Measurements from ENCODE around the gene DPP7.
"Not testable (repeated sequence)": the region's sequence is repeated elsewhere in the genome, so short reads cannot be mapped to it uniquely, and the experiment has no call there.

DPP7 gene

GRCh38 chr9:137148242-137148641 is 33.7 kb upstream of the DPP7 start:
- no peak for DNase-seq (ENCODE audit: low spot score)

DNA sequence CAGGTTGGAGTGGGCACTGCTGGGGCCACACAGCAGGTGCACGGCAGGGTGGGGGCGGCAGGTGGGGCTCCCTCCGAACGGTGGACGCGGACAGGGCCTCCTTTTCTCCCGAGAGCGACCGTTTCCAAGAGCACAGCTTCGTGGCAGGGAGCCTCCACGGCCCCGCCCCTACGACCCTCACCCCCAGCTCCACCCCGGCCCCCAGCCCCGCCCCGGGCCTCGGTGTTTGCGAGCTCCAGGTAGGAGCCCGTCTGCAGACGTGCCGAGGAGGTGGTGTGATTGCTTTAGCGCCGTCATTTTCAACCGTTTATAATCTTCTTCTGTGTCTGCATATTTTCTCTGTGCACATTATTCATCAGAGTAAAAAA is 33.2 kb upstream of the DPP7 start:
- no peak for DNase-seq (ENCODE audit: low spot score)

DNA sequence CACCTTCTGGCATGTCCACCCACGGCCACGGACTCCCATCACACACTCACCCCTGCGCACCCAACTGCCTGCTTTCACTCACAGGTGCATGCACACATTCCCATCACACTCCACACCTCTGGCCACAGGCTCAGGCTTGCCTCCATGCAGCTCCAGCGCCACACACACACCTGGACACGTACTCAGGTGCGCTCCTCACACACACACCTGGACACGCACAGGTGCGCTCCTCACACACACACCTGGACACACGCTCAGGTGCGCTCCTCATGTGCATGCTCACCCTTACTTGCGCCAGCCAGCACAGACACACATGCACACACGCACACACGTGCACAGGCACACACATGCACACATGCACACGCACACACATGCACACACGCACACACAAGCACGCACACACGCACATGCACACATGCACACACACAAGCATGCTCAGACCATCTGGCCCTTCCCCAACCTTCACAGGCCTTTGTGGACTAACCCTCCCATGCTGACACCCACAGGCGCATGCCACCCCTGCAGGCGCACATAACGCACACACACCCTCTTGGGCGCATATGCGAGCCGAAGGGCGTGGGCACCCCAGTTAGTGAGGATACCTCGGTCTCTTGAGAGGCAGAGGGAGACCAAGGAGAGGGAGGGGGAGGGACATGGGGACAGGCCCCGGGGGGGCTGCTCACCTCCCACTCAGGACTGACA is 32.7 kb upstream of the DPP7 start:
- no peak for DNase-seq (ENCODE audit: low spot score)

- DNase-seq (ENCODE audit: low spot score), result no peak
These were observed 32.0 kb upstream of the DPP7 start for GRCh38 chr9:137146527-137146918.

GRCh38 chr9:137145731-137146526 is 31.4 kb upstream of the DPP7 start:
- no peak for DNase-seq (ENCODE audit: low spot score)

DNA sequence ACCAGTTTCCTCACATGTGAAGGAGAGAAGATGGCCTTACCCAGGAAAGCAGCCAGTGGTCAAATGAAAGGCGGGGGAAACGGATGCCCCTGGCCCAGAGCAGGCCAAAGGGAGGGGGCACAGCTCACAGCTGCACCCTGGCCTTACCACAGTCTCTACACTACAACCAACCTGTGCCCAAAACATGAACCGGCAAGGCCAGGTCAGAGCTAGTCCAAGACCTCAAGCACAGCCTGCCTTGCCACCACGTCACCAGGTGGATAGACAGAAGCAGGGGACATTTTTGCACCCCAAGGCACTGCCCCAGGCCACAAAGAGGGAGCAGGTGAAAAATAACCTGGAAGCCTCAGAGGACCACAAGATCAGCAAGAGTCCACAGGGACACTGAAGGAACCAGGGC is 28.9 kb upstream of the DPP7 start:
- no peak for DNase-seq (ENCODE audit: low spot score)

DNA sequence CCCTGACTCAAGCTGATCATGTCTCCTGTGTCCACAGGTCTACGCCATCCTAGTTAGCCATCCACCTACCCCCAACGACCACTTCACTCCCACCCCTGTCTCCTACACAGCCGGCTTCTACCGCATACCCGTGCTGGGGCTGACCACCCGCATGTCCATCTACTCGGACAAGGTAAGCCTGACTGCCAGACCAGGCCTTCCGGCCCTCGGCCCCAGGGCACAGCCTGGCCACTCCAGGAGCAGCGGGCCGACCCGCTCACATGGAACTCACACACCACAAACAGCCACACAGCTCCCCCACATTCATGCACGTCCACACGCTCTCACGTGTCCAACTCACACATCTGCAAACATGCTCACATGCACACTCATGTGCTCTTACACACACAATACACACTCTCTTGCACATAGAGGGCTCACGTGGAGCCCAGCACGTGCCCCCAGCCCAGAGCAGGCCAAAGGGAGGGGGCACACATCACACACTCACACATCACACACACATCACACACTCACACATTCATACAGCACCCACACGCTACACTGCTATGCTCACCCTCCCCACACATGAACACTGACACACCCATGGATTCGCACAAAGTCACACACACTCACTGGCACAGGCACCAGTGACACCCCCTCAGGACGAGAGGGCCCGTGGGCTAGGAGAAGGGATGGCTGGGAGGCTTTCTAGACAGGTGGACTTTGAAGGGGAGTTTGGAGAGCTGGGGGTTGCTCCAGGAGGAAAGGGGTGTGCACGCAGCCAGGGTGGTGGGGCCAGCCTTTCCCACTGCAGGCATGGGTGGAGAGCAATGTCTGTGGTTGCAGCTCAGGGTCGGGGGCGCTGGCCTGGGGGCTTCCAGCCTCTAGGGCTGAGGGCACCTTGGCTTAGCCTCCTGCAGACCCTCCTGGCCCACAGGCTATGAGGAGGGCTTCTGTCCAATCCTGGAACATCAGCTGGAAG is 27.7 kb upstream of the DPP7 start:
- no peak for DNase-seq (ENCODE audit: low spot score)

DNA sequence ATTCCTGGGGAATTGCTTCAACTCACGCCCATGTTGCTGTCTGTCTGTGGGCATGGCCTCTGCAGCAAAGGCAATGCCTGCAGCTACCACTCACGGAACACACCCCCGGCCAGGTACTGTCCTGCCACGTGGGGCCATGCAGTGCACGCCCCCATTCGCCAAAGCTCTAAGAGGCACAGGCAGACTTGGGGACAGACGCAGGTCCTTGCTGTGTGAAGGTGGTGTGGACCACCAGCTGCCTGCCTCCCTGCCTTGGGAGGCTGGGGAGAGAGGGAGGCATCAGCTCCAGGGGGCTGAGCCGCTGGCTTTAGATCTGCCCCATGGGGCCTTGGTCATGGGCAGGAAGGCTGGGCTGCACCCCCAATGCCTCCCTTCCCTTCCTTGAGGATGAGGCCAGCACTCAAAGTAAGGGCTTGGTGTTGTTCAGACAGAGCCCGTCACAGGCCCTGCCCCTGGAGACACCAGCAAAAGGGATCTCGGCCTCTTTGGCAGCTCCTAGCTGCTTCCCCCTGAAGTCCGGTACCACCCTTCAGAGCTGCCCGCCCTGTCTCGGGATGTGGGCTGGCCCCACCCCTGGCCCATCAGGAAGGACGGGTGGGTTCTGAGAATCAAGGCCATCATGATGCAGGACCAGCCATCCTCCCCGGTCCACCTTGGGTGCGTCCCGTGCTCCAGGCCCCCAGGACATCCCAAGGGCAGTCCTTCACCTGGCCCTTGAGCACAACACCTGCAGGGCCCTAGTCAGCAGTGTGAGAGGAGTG is 26.7 kb upstream of the DPP7 start:
- no peak for DNase-seq (ENCODE audit: low spot score)

DNA sequence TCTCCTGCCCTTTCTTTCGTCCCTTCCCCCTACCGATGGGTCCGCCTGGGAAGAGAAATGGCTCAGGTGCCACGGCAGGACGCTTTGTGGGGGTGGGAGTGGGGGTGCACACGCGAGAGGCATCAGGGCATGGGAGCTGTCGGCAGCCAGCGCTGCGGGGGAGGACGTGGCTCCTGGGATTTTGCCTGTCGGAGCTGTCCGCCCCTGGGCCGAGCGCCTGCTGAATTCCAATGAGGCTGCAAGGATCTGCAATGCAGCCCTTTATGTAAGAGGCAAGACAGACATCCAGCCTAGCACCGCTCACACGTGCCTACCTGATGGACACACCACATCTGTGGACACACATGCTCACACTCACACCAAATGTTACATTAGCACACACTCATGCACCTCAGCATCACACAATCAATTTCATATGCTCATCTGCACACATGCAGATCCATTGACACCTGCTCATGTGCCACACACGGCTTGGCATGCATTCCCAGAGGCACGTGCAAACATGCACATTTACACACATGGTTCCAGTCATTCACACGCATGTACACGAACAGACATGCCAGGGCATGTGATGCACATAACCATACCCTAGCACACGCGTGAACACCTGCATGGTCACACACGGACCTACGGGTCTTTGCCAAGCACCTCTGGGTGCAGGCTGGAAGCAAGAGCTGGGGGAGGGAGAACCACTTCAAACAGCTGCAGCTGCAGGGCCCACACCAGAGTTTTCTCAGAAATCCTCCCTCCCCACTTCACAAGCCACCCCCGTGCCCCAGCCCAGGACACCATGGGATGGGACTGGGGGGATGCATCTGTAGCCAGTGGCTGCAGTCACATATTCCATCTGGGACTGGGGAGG is 25.8 kb upstream of the DPP7 start:
- DNase-seq (ENCODE audit: low spot score), result no peak

GRCh38 chr9:137139468-137140150 is 25.1 kb upstream of the DPP7 start:
- DNase-seq (ENCODE audit: low spot score), result no peak

DNA sequence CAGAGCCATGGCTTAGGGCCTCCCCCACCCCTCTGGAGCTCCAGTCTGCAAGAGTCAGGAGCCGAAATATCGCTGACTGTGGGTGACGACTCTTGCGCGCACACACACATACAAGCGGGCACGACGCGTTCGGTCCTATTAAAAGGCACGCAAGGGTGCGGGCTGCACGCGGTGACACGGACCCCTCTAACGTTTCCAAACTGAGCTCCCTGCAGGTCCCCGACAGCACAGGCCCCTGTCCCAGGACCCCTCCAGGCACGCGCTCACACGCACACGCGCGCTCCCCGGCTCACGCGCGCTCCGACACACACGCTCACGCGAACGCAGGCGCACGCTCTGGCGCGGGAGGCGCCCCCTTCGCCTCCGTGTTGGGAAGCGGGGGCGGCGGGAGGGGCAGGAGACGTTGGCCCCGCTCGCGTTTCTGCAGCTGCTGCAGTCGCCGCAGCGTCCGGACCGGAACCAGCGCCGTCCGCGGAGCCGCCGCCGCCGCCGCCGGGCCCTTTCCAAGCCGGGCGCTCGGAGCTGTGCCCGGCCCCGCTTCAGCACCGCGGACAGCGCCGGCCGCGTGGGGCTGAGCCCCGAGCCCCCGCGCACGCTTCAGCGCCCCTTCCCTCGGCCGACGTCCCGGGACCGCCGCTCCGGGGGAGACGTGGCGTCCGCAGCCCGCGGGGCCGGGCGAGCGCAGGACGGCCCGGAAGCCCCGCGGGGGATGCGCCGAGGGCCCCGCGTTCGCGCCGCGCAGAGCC is 24.4 kb upstream of the DPP7 start, which contains the start of gene GRIN1:
TSS of gene GRIN1 (plus strand) at position 433 of the 746 bp plus-strand sequence. CDS start 333 bp downstream, outside the sequence.
- peak; percentile 53 for DNase-seq (ENCODE audit: low spot score)

DNA sequence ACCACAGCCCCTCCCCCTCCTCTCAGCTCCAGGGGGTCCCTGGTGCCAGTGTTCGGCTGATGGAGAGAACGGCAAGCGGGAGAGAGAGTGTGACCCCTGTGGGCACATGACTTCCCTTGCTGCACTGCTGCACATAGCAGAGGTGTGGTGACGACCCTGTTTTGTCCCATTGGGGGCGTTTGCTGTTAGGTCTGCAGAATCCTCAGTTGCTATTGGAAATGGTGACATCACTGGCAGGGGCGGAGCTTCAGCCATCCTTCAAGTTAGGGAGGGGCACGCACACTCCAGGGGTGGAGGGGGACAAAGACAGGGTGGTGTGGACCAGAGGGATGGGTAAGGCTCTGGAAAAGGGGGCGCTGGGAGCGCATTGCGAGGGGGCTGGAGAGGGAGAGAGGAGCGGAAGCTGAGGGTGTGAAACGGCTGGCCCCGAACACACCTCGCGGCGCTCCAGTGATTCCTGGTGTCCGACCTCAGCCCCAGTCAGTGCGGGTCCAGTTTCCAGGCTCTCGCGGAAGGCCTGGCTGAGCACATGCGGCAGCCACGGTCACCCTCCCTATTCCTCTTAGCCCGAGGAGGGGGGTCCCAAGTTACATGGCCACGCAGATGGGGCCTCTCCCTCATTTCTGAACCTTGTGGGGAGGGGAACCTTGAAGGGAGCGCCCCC is 23.7 kb upstream of the DPP7 start:
- DNase-seq (ENCODE audit: low spot score), result peak; percentile 90

DNA sequence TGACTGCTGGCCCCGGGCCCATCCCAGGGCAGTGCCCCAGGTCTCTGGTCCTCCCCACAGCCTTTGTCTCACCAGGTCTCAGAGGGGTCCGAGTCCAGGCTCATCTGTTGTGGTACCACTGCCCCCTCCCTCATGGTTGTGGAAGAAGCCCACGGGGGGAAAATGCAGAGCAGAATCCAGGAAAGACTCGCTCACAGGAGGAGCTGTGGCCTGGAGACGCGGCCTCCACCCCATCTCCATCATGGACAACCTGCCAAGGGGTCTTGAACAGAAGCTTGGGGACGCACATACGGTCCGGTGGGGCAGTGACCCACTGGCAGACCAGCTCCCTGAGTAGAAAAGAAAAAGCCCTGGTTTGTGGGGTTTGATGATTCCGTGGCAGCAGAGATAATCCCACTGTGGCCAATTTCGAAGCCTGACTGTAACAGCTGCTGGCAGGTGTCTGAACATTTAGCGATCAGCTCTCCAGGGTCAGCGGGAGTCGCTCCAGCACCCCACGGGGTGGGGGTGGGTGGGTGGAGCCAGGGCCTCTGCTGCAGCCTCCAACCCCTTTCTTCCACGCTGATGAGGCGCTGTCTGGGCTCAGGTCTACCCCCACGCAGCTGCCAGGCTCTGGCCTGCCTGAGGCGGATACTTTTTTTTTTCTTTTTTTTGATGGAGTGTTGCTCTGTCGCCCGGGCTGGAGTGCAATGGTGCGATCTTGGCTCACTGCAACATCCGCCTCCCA is 22.5 kb upstream of the DPP7 start:
- DNase-seq (ENCODE audit: low spot score), result no peak

DNA sequence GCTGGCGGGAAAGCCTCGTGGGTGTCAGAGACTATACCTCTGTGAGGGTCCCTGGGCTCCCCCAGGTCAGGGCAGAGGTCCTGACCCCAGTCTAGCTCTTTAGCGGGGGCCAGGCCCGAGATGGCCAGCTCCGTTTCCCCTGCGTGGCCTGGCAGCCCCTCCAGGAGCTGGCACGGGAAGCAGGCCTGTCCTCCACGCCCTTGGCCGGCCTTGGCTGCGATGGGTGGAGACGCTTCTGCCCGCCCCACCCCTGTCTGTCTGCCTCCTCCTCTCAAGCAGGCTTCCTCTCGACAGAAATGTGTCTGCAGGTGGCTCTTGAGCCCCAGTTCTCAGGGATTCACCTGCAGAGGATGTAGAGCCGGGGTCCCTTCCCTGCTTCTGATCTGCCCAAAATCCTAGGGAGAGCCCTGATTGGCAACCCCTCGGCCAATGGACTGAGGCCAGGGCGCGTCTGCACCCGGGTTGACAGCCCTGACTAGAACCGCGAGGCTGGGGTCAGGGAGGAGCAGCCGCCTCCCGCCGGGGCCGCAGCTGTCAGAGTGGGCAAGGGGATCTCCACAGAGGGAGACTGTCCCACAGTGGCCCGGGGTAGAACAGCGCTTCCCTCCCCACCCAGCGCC is 21.8 kb upstream of the DPP7 start:
- DNase-seq (ENCODE audit: low spot score), result peak; percentile 55

DNA sequence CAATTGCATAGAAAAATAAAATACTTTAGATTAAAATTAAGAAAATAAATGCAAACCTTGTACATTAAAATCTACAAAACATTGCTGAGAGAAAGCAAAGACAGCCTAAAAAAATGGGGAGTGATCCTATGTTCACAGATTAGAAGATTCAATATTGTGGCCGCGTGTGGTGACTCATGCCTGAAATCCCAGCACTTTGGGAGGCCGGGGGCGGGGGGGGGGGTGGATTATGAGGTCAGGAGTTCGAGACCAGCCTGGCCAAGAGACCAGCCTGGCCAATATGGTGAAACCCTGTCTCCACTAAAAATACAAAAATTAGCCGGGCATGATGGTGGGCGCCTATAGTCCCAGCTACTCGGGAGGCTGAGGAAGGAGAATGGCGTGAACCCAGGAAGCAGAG is 20.6 kb upstream of the DPP7 start:
- DNase-seq (ENCODE audit: low spot score), result not testable (repeated sequence)

DNA sequence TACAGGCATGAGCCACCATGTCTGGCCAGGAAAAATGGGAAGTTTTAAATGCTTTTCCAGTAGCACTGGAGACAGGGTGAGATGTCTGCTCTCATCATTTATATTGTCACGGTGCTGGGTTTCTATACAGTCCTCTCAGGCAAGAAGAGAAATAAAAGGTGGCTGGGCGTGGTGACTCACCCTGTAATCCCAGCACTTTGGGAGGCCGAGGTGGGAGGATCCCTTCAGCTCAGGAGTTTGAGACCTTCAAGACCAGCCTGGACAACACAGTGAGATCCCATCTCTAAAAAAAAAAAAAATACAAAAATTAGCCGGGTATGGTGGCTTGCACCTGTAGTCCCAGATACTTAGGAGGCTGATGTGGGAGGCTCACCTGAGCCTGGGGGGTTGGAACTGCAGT is 19.7 kb upstream of the DPP7 start:
- no peak for DNase-seq (ENCODE audit: low spot score)

DNA sequence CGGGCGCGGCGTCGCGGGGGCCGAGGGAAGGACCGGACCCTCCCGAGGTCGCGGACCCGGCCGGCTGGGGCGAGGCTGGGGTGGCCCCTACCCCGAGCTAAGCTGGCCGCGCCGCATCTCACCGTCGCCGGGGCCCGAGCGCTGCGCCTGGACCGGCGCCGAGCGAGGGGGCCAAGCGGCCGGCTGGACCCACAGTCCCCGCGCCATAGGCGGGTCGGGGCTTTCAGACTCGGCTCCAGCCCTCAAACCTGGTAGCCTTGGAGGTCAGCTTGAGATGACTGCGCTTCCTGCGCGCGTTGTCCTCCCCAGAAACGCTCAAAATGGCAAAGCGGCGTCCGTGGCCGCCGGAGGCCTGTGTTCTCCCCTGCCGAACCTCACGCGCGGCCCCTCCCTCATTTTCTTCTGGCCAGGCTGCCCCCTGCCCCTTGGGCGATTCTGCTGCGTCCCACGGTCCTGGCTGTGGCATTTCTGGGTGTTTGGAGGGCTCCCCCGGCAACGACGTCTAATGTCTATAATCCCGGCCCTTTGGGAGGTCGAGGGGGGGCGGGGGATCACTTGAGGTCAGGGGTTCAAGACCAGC is 15.7 kb upstream of the DPP7 start:
- no peak for DNase-seq (ENCODE audit: low spot score)

Data from cerebellar cortex (tissue), 1 donor.